Liver (tissue), 9 donors: ENCODE data around the gene CCL28. TPM values are rescaled to one million over a fixed set of nuclear protein-coding genes. Genes with fewer than 3 reads are reported as not detected.

Source experiments
- DNase-seq: peaks from one replicate; pipeline ENCODE4 v3.0.0-alpha.2; 2017; ENCODE audit warnings: low spot score
- H3K27ac ChIP-seq, 2 donors: one replicate each; pipeline ENCODE4 v1.7.0; 2013; ENCODE audit warnings: inconsistent platforms in 2 of 2, low read length in 2 of 2, control low read depth in 1 of 2, low read depth in 1 of 2, mild to moderate bottlenecking in 1 of 2
- H3K27me3 ChIP-seq, 4 donors: one replicate each; pipeline versions ENCODE4 v1.6.1 to v1.7.0; 2013; ENCODE audit warnings: low read length in 3 of 4, inconsistent platforms in 1 of 4, mild to moderate bottlenecking in 1 of 4, moderate library complexity in 1 of 4; ENCODE audit not compliant: control insufficient read depth in 4 of 4, insufficient read depth in 4 of 4
- H3K36me3 ChIP-seq, 4 donors: one replicate each; pipeline versions ENCODE4 v1.6.1 to v1.7.0; 2013; ENCODE audit warnings: low read length in 3 of 4, mild to moderate bottlenecking in 3 of 4, low read depth in 1 of 4, moderate library complexity in 1 of 4; ENCODE audit not compliant: control insufficient read depth in 4 of 4, insufficient read depth in 3 of 4
- H3K4me1 ChIP-seq, 4 donors: one replicate each; pipeline versions ENCODE4 v1.6.1 to v1.7.0; 2013; ENCODE audit warnings: low read length in 3 of 4, mild to moderate bottlenecking in 3 of 4, moderate library complexity in 1 of 4; ENCODE audit not compliant: control insufficient read depth in 4 of 4, insufficient read depth in 4 of 4
- H3K4me3 ChIP-seq, 3 donors: one replicate each; pipeline versions ENCODE4 v1.6.1 to v1.7.0; 2013; ENCODE audit warnings: low read length in 3 of 3, control low read depth in 1 of 3, low read depth in 1 of 3, mild to moderate bottlenecking in 1 of 3
- H3K9ac ChIP-seq, 2 donors: one replicate each; pipeline ENCODE4 v1.7.0; 2013; ENCODE audit warnings: low read length in 2 of 2, mild to moderate bottlenecking in 2 of 2, moderate library complexity in 2 of 2, control low read depth in 1 of 2, low read depth in 1 of 2
- H3K9me3 ChIP-seq, 4 donors: one replicate each; pipeline versions ENCODE4 v1.6.1 to v1.7.0; 2013; ENCODE audit warnings: low read length in 3 of 4; ENCODE audit not compliant: control insufficient read depth in 4 of 4
- ATF3 ChIP-seq: IDR thresholded peaks from 2 replicates; pipeline ENCODE4 v1.6.1; 2016; ENCODE audit warnings: antibody characterized with exemption
- FOXA2 ChIP-seq: IDR thresholded peaks from 2 replicates; pipeline ENCODE4 v1.6.1; 2016; ENCODE audit warnings: antibody characterized with exemption
- HNF4A ChIP-seq, 2 donors: conservative IDR thresholded peaks; 2 replicates each; pipeline ENCODE4 v1.6.1; 2016; ENCODE audit warnings: antibody characterized with exemption in 2 of 2, mild to moderate bottlenecking in 2 of 2
- HNF4G ChIP-seq: IDR thresholded peaks from 2 replicates; pipeline ENCODE4 v1.6.1; 2016; ENCODE audit warnings: antibody characterized with exemption
- JUND ChIP-seq, 2 donors: IDR thresholded peaks; 2 replicates each; pipeline ENCODE4 v1.6.1; 2016; ENCODE audit warnings: antibody characterized with exemption in 2 of 2
- MAX ChIP-seq: IDR thresholded peaks from 2 replicates; pipeline ENCODE4 v1.6.1; 2016; ENCODE audit warnings: antibody characterized with exemption
- NR2F2 ChIP-seq: IDR thresholded peaks from 2 replicates; pipeline ENCODE4 v1.6.1; 2016; ENCODE audit warnings: antibody characterized with exemption
- RAD21 ChIP-seq, 2 donors: IDR thresholded peaks; 2 replicates each; pipeline ENCODE4 v1.6.1; 2016; ENCODE audit warnings: antibody characterized with exemption in 2 of 2, mild to moderate bottlenecking in 2 of 2
- REST ChIP-seq: IDR thresholded peaks from 2 replicates; pipeline ENCODE4 v1.6.1; 2016; ENCODE audit warnings: antibody characterized with exemption, mild to moderate bottlenecking
- RXRA ChIP-seq, 2 donors: IDR thresholded peaks; 2 replicates each; pipeline ENCODE4 v1.6.1; 2017 to 2018; ENCODE audit warnings: antibody characterized with exemption in 2 of 2, mild to moderate bottlenecking in 1 of 2
- TAF1 ChIP-seq: conservative IDR thresholded peaks from 2 replicates; pipeline ENCODE4 v1.6.1; 2016; ENCODE audit warnings: antibody characterized with exemption, mild to moderate bottlenecking
- ZBTB33 ChIP-seq: IDR thresholded peaks from 2 replicates; pipeline ENCODE4 v1.6.1; 2016; ENCODE audit warnings: antibody characterized with exemption
- WGBS: extraction: QIAGEN DNeasy Blood & Tissue Kit; methylation state at CpG from one replicate; pipeline ENCODE4 v1.1.7; 2013; 5-methylcytosine and 5-hydroxymethylcytosine counted together
- polyA plus RNA-seq, 2 donors: library from polyadenylated mRNA; stranded (reverse) in 1 of 2; unstranded in 1 of 2; fragments of 200-250 nt in 1 of 2; fragments of >200 nt in 1 of 2; fragmentation: Nextera tagmentation in 1 of 2; extraction: Ambion mirVana in 1 of 2; gene quantifications; one replicate each; pipeline versions ENCODE4 v1.2.1 to v1.2.3, GENCODE V29; 2013 to 2015
- total RNA-seq, 2 donors: library from RNA; depleted of rRNA; stranded (reverse); fragments of >200 nt; gene quantifications; one replicate each; pipeline ENCODE4 v1.2.3, GENCODE V29; 2014
- donor health status: healthy.
- donor health status: healthy.
- donor health status: healthy.
- donor health status: healthy.
- donor health status: healthy.

Gene CCL28
- total and polyA plus RNA-seq, 4 donors: 0.37 to 1.2 (median 0.81) TPM

GRCh38 chr5:43413966-43414365 is 1.8 kb upstream of the CCL28 start:
- DNase-seq: no peak
- H3K9me3 ChIP-seq: no peaks in the 10 kb centered on the region
- no peak overlapping the region for H3K27ac ChIP-seq
- H3K4me1 ChIP-seq: no peaks in the 10 kb centered on the region
- H3K4me3 ChIP-seq: no peak overlapping the region
- no peaks in the 10 kb centered on the region for H3K36me3 ChIP-seq
- WGBS: 93% methylated on average over 2 of the region's 2 CpGs
- H3K9ac ChIP-seq: no peak overlapping the region
- no peaks in the 10 kb centered on the region for H3K27me3 ChIP-seq
- TF ChIP-seq RAD21 (IDR thresholded peaks at IDR 0.05) (no peak), TAF1 (no peak), FOXA2 (no peak), REST (no peak), RXRA (IDR thresholded peaks at IDR 0.05) (no peak), ATF3 (no peak), NR2F2 (no peak), HNF4A (conservative IDR thresholded peaks at IDR 0.05) (no peak), ZBTB33 (no peak), HNF4G (no peak), MAX (no peak)

GRCh38 chr5:43412644-43413043 is 453 bp upstream of the CCL28 start:
- no peaks in the 10 kb centered on the region for H3K4me1 ChIP-seq
- H3K9ac ChIP-seq: no peak overlapping the region
- H3K4me3 ChIP-seq: no peak overlapping the region
- H3K9me3 ChIP-seq: no peaks in the 10 kb centered on the region
- H3K27me3 ChIP-seq: no peaks in the 10 kb centered on the region
- no peak overlapping the region for H3K27ac ChIP-seq
- no peak for TF ChIP-seq ZBTB33
- no peak for TF ChIP-seq MAX
- TF ChIP-seq JUND (IDR thresholded peaks at IDR 0.05): no peak
- no peaks in the 10 kb centered on the region for H3K36me3 ChIP-seq
- no peak for DNase-seq
- WGBS: 91% methylated on average over 1 of the region's 1 CpG
